CD14-positive monocyte (primary cell): ENCODE results near the gene HNRNPM. TPM values are rescaled to one million over a fixed set of nuclear protein-coding genes. Genes with fewer than 3 reads are reported as not detected.

Experiments used
- DNase-seq, 3 donors: peaks; one replicate each; pipeline ENCODE4 v3.0.0-alpha.2; 2011 to 2022
- H2AFZ ChIP-seq: 2 replicates; pipeline ENCODE4 v1.6.0; 2012; ENCODE audit warnings: mild to moderate bottlenecking, low read depth, low read length, inconsistent platforms; ENCODE audit not compliant: insufficient read depth, poor library complexity, severe bottlenecking
- H3K27ac ChIP-seq, 2 donors: 1 replicate in 1 of 2; 2 replicates in 1 of 2; pipeline ENCODE4 v1.5.1; 2012 to 2013; ENCODE audit warnings: low read length in 2 of 2, control low read depth in 1 of 2, inconsistent platforms in 1 of 2, low read depth in 1 of 2, mild to moderate bottlenecking in 1 of 2
- H3K27me3 ChIP-seq, 2 donors: one replicate each; pipeline versions ENCODE4 v1.6.0 to v1.6.1; 2011 to 2013; ENCODE audit warnings: low read length in 2 of 2; ENCODE audit not compliant: control insufficient read depth in 2 of 2, insufficient read depth in 2 of 2
- H3K36me3 ChIP-seq, 2 donors: replicated peaks in 1 of 2; 1 replicate in 1 of 2; 2 replicates in 1 of 2; pipeline versions ENCODE4 v1.5.1 to v1.6.1; 2012 to 2013; ENCODE audit warnings: low read length in 2 of 2, control low read depth in 1 of 2, inconsistent platforms in 1 of 2, mild to moderate bottlenecking in 1 of 2; ENCODE audit not compliant: insufficient read depth in 2 of 2, control insufficient read depth in 1 of 2
- H3K4me1 ChIP-seq, 2 donors: 1 replicate in 1 of 2; 2 replicates in 1 of 2; pipeline versions ENCODE4 v1.5.1 to v1.6.1; 2012 to 2013; ENCODE audit warnings: low read length in 2 of 2, control low read depth in 1 of 2, inconsistent platforms in 1 of 2, mild to moderate bottlenecking in 1 of 2, moderate library complexity in 1 of 2; ENCODE audit not compliant: insufficient read depth in 2 of 2, control insufficient read depth in 1 of 2
- H3K4me2 ChIP-seq: replicated peaks from 2 replicates; pipeline ENCODE3; 2012; ENCODE audit warnings: low read length, moderate library complexity, mild to moderate bottlenecking; ENCODE audit not compliant: poor library complexity, severe bottlenecking; ENCODE audit errors: extremely low read depth
- H3K4me3 ChIP-seq, 3 experiments: fragments of 200-600 bp in 1 of 3; sonication (generic) in 1 of 3; replicated peaks in 1 of 3; 1 replicate in 2 of 3; 2 replicates in 1 of 3; pipeline ENCODE4 v1.5.1; 2011 to 2013; ENCODE audit warnings: low read length in 3 of 3, mild to moderate bottlenecking in 3 of 3, control low read depth in 2 of 3, low read depth in 2 of 3, inconsistent platforms in 1 of 3, moderate library complexity in 1 of 3
- H3K79me2 ChIP-seq: 2 replicates; pipeline ENCODE4 v1.6.0; 2012; ENCODE audit warnings: mild to moderate bottlenecking, control low read depth, inconsistent platforms, low read length, moderate library complexity; ENCODE audit not compliant: insufficient read depth
- H3K9ac ChIP-seq: 2 replicates; pipeline ENCODE4 v1.6.0; 2017; ENCODE audit warnings: low read length, mild to moderate bottlenecking; ENCODE audit not compliant: insufficient read depth, poor library complexity, severe bottlenecking
- H3K9me3 ChIP-seq, 2 donors: replicated peaks in 1 of 2; 1 replicate in 1 of 2; 2 replicates in 1 of 2; pipeline versions ENCODE4 v1.5.1 to v1.6.1; 2012 to 2013; ENCODE audit warnings: low read length in 2 of 2, control low read depth in 1 of 2; ENCODE audit not compliant: control insufficient read depth in 1 of 2, insufficient read depth in 1 of 2
- H4K20me1 ChIP-seq: 2 replicates; pipeline ENCODE4 v1.6.0; 2012; ENCODE audit warnings: mild to moderate bottlenecking, low read length, control low read depth, moderate library complexity; ENCODE audit not compliant: insufficient read depth
- H3K27ac Mint-ChIP-seq, 7 donors: one replicate each; pipeline ENCODE4 v1.8.0; 2020; ENCODE audit warnings: mild to moderate bottlenecking in 7 of 7, mixed read lengths in 7 of 7, moderate library complexity in 6 of 7, inconsistent platforms in 2 of 7
- H3K27me3 Mint-ChIP-seq, 3 donors: one replicate each; pipeline ENCODE4 v1.8.0; 2021 to 2022; ENCODE audit warnings: low read depth in 3 of 3, mild to moderate bottlenecking in 3 of 3, mixed read lengths in 3 of 3, moderate library complexity in 3 of 3, inconsistent platforms in 1 of 3
- H3K36me3 Mint-ChIP-seq, 2 donors: one replicate each; pipeline ENCODE4 v1.8.0; 2020; ENCODE audit warnings: mixed read lengths in 2 of 2, inconsistent platforms in 1 of 2, mild to moderate bottlenecking in 1 of 2
- H3K4me1 Mint-ChIP-seq: one replicate; pipeline ENCODE4 v1.8.0; 2020; ENCODE audit warnings: mild to moderate bottlenecking, mixed read lengths
- H3K4me3 Mint-ChIP-seq, 2 donors: one replicate each; pipeline ENCODE4 v1.8.0; 2020; ENCODE audit warnings: mild to moderate bottlenecking in 2 of 2, mixed read lengths in 2 of 2, moderate library complexity in 1 of 2
- H3K9me3 Mint-ChIP-seq, 7 donors: one replicate each; pipeline ENCODE4 v1.8.0; 2020 to 2022; ENCODE audit warnings: mixed read lengths in 7 of 7, mild to moderate bottlenecking in 6 of 7, moderate library complexity in 6 of 7, inconsistent platforms in 2 of 7
- WGBS: methylation state at CpG from one replicate; pipeline ENCODE4 v1.1.5; 2013; ENCODE audit warnings: missing lambda C conversion rate; ENCODE audit not compliant: insufficient coverage; 5-methylcytosine and 5-hydroxymethylcytosine counted together
- intact Hi-C, 2 donors: fragments of 100-400 bp; cut with micrococcal nuclease; formaldehyde crosslinking; loops; one replicate each; pipeline versions ENCODE4 v1.15.0 to v1.15.1; 2023
- polyA plus RNA-seq, 3 donors: library from polyadenylated mRNA; depleted of rRNA in 1 of 3; unstranded in 2 of 3; stranded (reverse) in 1 of 3; fragments of 300-500 nt in 2 of 3; fragments of >200 nt in 1 of 3; fragmentation: Illumina TruSeq in 2 of 3; gene quantifications; 1 replicate in 2 of 3; 2 replicates in 1 of 3; pipeline ENCODE4 v1.2.3, GENCODE V29; 2012 to 2021
- TF ChIP-seq, protein P1 (sequence below): fragments of 200-600 bp; IDR thresholded peaks from one replicate; pipeline ENCODE4 v1.8.0; 2022; ENCODE audit warnings: antibody characterized with exemption, mild to moderate bottlenecking

Gene HNRNPM
- polyA plus RNA-seq, 3 donors = 77.0 to 121 (median 116) TPM

DNA sequence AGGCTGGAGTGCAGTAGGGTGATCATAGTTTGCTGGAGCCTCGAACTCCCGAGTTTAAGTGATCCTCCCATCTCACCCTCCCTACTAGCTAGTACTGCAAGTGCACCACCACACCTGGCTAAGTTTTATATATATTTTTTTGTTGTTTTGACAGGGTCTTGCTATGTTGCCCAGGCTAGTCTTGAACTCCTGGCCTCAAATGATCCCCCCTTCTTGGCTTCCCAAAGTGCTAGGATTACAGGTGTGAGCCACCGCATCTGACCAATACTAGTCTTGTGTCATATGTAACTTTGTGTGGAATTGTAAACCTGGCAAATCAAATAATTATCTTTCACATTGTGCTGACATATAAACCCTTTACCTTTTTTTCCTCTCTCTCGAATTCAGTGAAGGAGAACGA, 10.2 kb downstream of the HNRNPM start:
- Mint-ChIP-seq H3K27ac (peak overlapping the region in 4 of 7 donors; percentile 3 to 73 (median 60)), H3K36me3 (peaks cover 61 to 74% of the 10 kb centered on the region in 2 donors), H3K27me3 (peaks cover 0 to 3% (median 0%) of the 10 kb centered on the region in 3 donors), H3K9me3 (no peaks in the 10 kb centered on the region), H3K4me1 (peaks cover 32% of the 10 kb centered on the region), H3K4me3 (no peak overlapping the region)
- Histone ChIP-seq H3K79me2 (peaks cover 99% of the 10 kb centered on the region), H3K9me3 (no peaks in the 10 kb centered on the region), H3K4me1 (no peaks in the 10 kb centered on the region), H3K9ac (no peak overlapping the region), H3K36me3 (peaks cover 42 to 83% of the 10 kb centered on the region in 2 donors), H3K4me2 (no peak overlapping the region), H2AFZ (no peak overlapping the region), H3K4me3 (no peak overlapping the region), H4K20me1 (peaks cover 99% of the 10 kb centered on the region), H3K27me3 (no peaks in the 10 kb centered on the region), H3K27ac (no peak overlapping the region)
- no peak for DNase-seq
- intact Hi-C loops = no loop called here
- TF ChIP-seq, protein P1, sequence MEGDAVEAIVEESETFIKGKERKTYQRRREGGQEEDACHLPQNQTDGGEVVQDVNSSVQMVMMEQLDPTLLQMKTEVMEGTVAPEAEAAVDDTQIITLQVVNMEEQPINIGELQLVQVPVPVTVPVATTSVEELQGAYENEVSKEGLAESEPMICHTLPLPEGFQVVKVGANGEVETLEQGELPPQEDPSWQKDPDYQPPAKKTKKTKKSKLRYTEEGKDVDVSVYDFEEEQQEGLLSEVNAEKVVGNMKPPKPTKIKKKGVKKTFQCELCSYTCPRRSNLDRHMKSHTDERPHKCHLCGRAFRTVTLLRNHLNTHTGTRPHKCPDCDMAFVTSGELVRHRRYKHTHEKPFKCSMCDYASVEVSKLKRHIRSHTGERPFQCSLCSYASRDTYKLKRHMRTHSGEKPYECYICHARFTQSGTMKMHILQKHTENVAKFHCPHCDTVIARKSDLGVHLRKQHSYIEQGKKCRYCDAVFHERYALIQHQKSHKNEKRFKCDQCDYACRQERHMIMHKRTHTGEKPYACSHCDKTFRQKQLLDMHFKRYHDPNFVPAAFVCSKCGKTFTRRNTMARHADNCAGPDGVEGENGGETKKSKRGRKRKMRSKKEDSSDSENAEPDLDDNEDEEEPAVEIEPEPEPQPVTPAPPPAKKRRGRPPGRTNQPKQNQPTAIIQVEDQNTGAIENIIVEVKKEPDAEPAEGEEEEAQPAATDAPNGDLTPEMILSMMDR = no peak
- no CpG with 5 or more reads among the region's 5 CpGs for WGBS

DNA sequence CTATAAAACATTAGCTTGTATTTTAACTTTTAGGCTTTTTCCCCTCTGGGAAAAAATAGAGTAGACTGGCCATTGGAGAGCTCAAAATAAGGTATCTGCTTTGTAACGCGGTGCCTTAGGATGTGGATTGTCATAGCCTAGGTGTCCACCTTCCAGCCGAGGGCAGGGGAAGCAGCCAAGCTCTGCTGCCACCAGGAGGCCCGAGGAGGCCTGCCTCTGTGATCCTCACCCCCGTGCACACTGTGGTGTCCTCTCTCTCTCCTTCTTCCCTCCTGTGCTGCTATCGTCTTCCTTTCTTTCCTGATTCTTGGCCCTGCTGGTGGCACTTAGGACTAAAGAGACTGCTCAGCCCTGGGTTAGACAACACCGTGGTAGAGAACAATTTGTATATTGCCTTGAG, 11.3 kb downstream of the HNRNPM start:
- Histone ChIP-seq H3K9ac (no peak overlapping the region), H3K27ac (peak overlapping the region in 1 of 2 donors; percentile 23), H3K36me3 (peaks cover 42 to 93% of the 10 kb centered on the region in 2 donors), H3K79me2 (peaks cover 100% of the 10 kb centered on the region), H3K4me2 (no peak overlapping the region), H4K20me1 (peaks cover 100% of the 10 kb centered on the region), H3K4me3 (no peak overlapping the region), H3K9me3 (no peaks in the 10 kb centered on the region), H3K27me3 (no peaks in the 10 kb centered on the region), H3K4me1 (no peaks in the 10 kb centered on the region), H2AFZ (no peak overlapping the region)
- DNase-seq = no peak
- peaks cover 62 to 75% of the 10 kb centered on the region in 2 donors for H3K36me3 Mint-ChIP-seq
- no peak overlapping the region for H3K4me3 Mint-ChIP-seq
- H3K4me1 Mint-ChIP-seq = peaks cover 24% of the 10 kb centered on the region
- 92% methylated on average over 7 of the region's 7 CpGs for WGBS
- peak overlapping the region in 1 of 7 donors; percentile 65 for H3K27ac Mint-ChIP-seq
- intact Hi-C loops = no loop called here
- H3K9me3 Mint-ChIP-seq = no peaks in the 10 kb centered on the region
- TF ChIP-seq, protein P1 = no peak
- peaks cover 0 to 3% (median 0%) of the 10 kb centered on the region in 3 donors for H3K27me3 Mint-ChIP-seq
